IMR-90 (cell line): ENCODE measurements around the gene KRT77. TPM values are rescaled to one million over a fixed set of nuclear protein-coding genes. Genes with fewer than 3 reads are reported as not detected.

Experiments
- ATAC-seq: fragments of 200-7000 bp; cut with Tn5 transposase; 2 replicates; pipeline ENCODE4 v1.9.1; 2020; ENCODE audit warnings: low read depth, mild to moderate bottlenecking, moderate library complexity
- BruUV-seq: library from RNA; stranded (reverse); fragments of 400-500 nt; replicated peaks from 2 replicates; lab custom pipeline; 2021; lab: Mats Ljungman, UMichigan
- CTCF ChIA-PET: fragments of 300-600 bp; formaldehyde crosslinking; extraction: SDS; loops from one replicate; lab custom pipeline; 2021; ENCODE audit warnings: antibody characterized with exemption; lab: Yijun Ruan, JAX
- POLR2A ChIA-PET: fragments of 300-600 bp; sonication (Branson Sonifier 250); formaldehyde crosslinking; loops from one replicate; lab custom pipeline; 2022; ENCODE audit warnings: antibody characterized with exemption; ENCODE audit not compliant: unreplicated experiment; lab: Charles Lee
- DNase-seq: peaks from one replicate; pipeline ENCODE4 v3.0.0; 2013
- H2AFZ ChIP-seq: replicated peaks from 2 replicates; pipeline ENCODE3; 2013; ENCODE audit warnings: low read length, mild to moderate bottlenecking; ENCODE audit not compliant: poor library complexity
- H2AK5ac ChIP-seq: 2 replicates; pipeline ENCODE4 v1.6.1; 2013; ENCODE audit warnings: low read depth, low read length, inconsistent platforms
- H2AK9ac ChIP-seq: replicated peaks from 2 replicates; pipeline ENCODE3; 2013; ENCODE audit warnings: mild to moderate bottlenecking, low read depth, low read length, moderate library complexity; ENCODE audit not compliant: poor library complexity
- H2BK120ac ChIP-seq: 2 replicates; pipeline ENCODE4 v1.6.1; 2013; ENCODE audit warnings: low read depth, low read length, inconsistent platforms
- H2BK15ac ChIP-seq: 3 replicates; pipeline ENCODE4 v1.6.1; 2013; ENCODE audit warnings: low read depth, low read length, inconsistent platforms
- H2BK20ac ChIP-seq: 2 replicates; pipeline ENCODE4 v1.6.1; 2013; ENCODE audit warnings: low read depth, mild to moderate bottlenecking, inconsistent platforms, low read length, moderate library complexity
- H2BK5ac ChIP-seq: 2 replicates; pipeline ENCODE4 v1.6.1; 2013; ENCODE audit warnings: mild to moderate bottlenecking, low read depth, low read length, inconsistent platforms; ENCODE audit not compliant: poor library complexity, severe bottlenecking
- H3K14ac ChIP-seq: replicated peaks from 2 replicates; pipeline ENCODE4 v1.6.1; 2013; ENCODE audit warnings: low read depth, low read length, inconsistent platforms
- H3K18ac ChIP-seq: 2 replicates; pipeline ENCODE4 v1.6.1; 2013; ENCODE audit warnings: low read depth, low read length, control low read depth
- H3K23ac ChIP-seq: 2 replicates; pipeline ENCODE4 v1.6.1; 2013; ENCODE audit warnings: low read depth, low read length, inconsistent platforms
- H3K27ac ChIP-seq: 2 replicates; pipeline ENCODE4 v1.5.1; 2013; ENCODE audit warnings: mild to moderate bottlenecking, control low read depth, low read length; ENCODE audit not compliant: insufficient read depth
- H3K27me3 ChIP-seq: 2 replicates; pipeline ENCODE4 v1.6.1; 2013; ENCODE audit warnings: low read length; ENCODE audit not compliant: control insufficient read depth, insufficient read depth
- H3K36me3 ChIP-seq: 2 replicates; pipeline ENCODE4 v1.6.1; 2013; ENCODE audit warnings: low read length, mixed read lengths; ENCODE audit not compliant: control insufficient read depth, insufficient read depth
- H3K4ac ChIP-seq: 2 replicates; pipeline ENCODE4 v1.6.1; 2013; ENCODE audit warnings: low read depth, low read length, inconsistent platforms
- H3K4me1 ChIP-seq: 2 replicates; pipeline ENCODE4 v1.6.1; 2013; ENCODE audit warnings: low read length, mixed read lengths; ENCODE audit not compliant: control insufficient read depth, insufficient read depth
- H3K4me2 ChIP-seq: 2 replicates; pipeline ENCODE4 v1.6.1; 2013; ENCODE audit warnings: low read depth, mild to moderate bottlenecking, control low read depth, low read length, moderate library complexity
- H3K4me3 ChIP-seq: 2 replicates; pipeline ENCODE4 v1.5.1; 2013; ENCODE audit warnings: low read depth, mild to moderate bottlenecking, control low read depth, low read length, moderate library complexity; ENCODE audit not compliant: insufficient read depth
- H3K56ac ChIP-seq: 2 replicates; pipeline ENCODE4 v1.6.1; 2013; ENCODE audit warnings: low read length, inconsistent platforms; ENCODE audit not compliant: insufficient read depth; ENCODE audit errors: extremely low read depth
- H3K79me1 ChIP-seq, 2 experiments: 2 replicates each; pipeline ENCODE4 v1.6.1; 2013; ENCODE audit warnings: low read length in 2 of 2, inconsistent platforms in 1 of 2, low read depth in 1 of 2
- H3K9ac ChIP-seq: 2 replicates; pipeline ENCODE4 v1.6.1; 2013; ENCODE audit warnings: low read depth, low read length, control low read depth
- H3K9me1 ChIP-seq: 2 replicates; pipeline ENCODE4 v1.6.1; 2013; ENCODE audit warnings: low read length, inconsistent platforms; ENCODE audit not compliant: insufficient read depth
- H3K9me3 ChIP-seq: 2 replicates; pipeline ENCODE4 v1.6.1; 2013; ENCODE audit warnings: low read length; ENCODE audit not compliant: control insufficient read depth, insufficient read depth
- H4K20me1 ChIP-seq: 2 replicates; pipeline ENCODE4 v1.6.1; 2013; ENCODE audit warnings: low read length, inconsistent platforms; ENCODE audit not compliant: insufficient read depth
- H4K5ac ChIP-seq: 2 replicates; pipeline ENCODE4 v1.6.1; 2013; ENCODE audit warnings: mild to moderate bottlenecking, low read depth, low read length, control low read depth
- H4K8ac ChIP-seq, 2 experiments: 2 replicates each; pipeline ENCODE4 v1.6.1; 2013; ENCODE audit warnings: low read depth in 2 of 2, low read length in 2 of 2, control low read depth in 1 of 2, inconsistent platforms in 1 of 2
- H4K91ac ChIP-seq: 2 replicates; pipeline ENCODE4 v1.6.1; 2013; ENCODE audit warnings: low read depth, low read length, inconsistent platforms; ENCODE audit not compliant: insufficient read depth
- FOS ChIP-seq: fragments of 150-350 bp; IDR thresholded peaks from 2 replicates; pipeline ENCODE4 v1.6.1; 2016; ENCODE audit warnings: low read depth, low read length
- MXI1 ChIP-seq: IDR thresholded peaks from 2 replicates; pipeline ENCODE4 v1.6.1; 2012; ENCODE audit warnings: low read depth, mild to moderate bottlenecking, low read length, moderate library complexity, borderline replicate concordance
- WGBS, 2 experiments: methylation state at CpG; one replicate each; pipeline versions ENCODE4 v1.1.5 to v1.1.7; 2013; ENCODE audit warnings: missing lambda C conversion rate in 2 of 2; ENCODE audit not compliant: insufficient read length in 1 of 2; ENCODE audit errors: extremely low coverage in 2 of 2; 5-methylcytosine and 5-hydroxymethylcytosine counted together
- dilution Hi-C: fragments of 300-500 bp; cut with HindIII; formaldehyde crosslinking; loops from one replicate; pipeline ENCODE4 v1.14.3; 2018; ENCODE audit warnings: low sequenced_read_pairs; ENCODE audit not compliant: unreplicated experiment
- in situ Hi-C: fragments of 300-500 bp; cut with MboI; formaldehyde crosslinking; loops from 3 replicates; pipeline ENCODE4 v1.14.3; 2019; ENCODE audit warnings: low sequenced_read_pairs, inconsistent platforms, mixed read lengths
- intact Hi-C: fragments of 100-400 bp; cut with micrococcal nuclease; formaldehyde crosslinking; loops from 2 replicates; pipeline ENCODE4 v1.10.0; 2022
- polyA plus RNA-seq, 3 experiments: library from polyadenylated mRNA; depleted of rRNA; stranded (reverse); fragments of >200 nt; gene quantifications; 2 replicates each; pipeline ENCODE4 v1.2.3, GENCODE V29; 2012; ENCODE audit warnings: low replicate concordance in 1 of 3
- total RNA-seq: library from RNA; depleted of rRNA; stranded (reverse); fragments of >200 nt; gene quantifications from 2 replicates; pipeline ENCODE4 v1.2.3, GENCODE V29; 2012

KRT77 gene
- total and polyA plus RNA-seq, 2 of the 4 experiments (the other 2 are of a cell fraction): not detected

- DNase-seq (no peak), ATAC-seq (no peak)
- no peak overlapping the region for H2AK9ac ChIP-seq
- ChIA-PET CTCF (interaction anchor here (0.6 kb wide), 1 partner anchor 16 kb away, joined by 3 read pairs; no protein-coding TSS in a partner anchor), POLR2A (no interaction called here)
- no peak overlapping the region for H3K27ac ChIP-seq
- H4K5ac ChIP-seq: no peak overlapping the region
- intact Hi-C loops (no loop called here), dilution Hi-C loops (no loop called here), in situ Hi-C loops (no loop called here)
- H3K56ac ChIP-seq: no peak overlapping the region
- no peak overlapping the region for H3K4me2 ChIP-seq
- TF ChIP-seq MXI1: no peak
- TF ChIP-seq FOS: no peak
- no peak overlapping the region for H4K8ac ChIP-seq
- no peak overlapping the region for H2BK5ac ChIP-seq
- H4K20me1 ChIP-seq: no peaks in the 10 kb centered on the region
- no peak overlapping the region for H2BK120ac ChIP-seq
- H3K79me1 ChIP-seq: no peaks in the 10 kb centered on the region
- H2AFZ ChIP-seq: no peak overlapping the region
- H3K4ac ChIP-seq: no peak overlapping the region
- H3K4me3 ChIP-seq: no peak overlapping the region
- no peaks in the 10 kb centered on the region for H3K9me1 ChIP-seq
- peaks cover 2% of the 10 kb centered on the region; the same call in 1 of the 2 replicates for H3K4me1 ChIP-seq
- H3K9me3 ChIP-seq: no peaks in the 10 kb centered on the region
- 13% methylated on average over 6 of the region's 8 CpGs; no CpG with 5 or more reads in 1 of the 2 experiments for WGBS, 2 experiments
- H2BK15ac ChIP-seq: no peak overlapping the region
- H3K14ac ChIP-seq: no peak overlapping the region
- no peak overlapping the region for H4K91ac ChIP-seq
- H3K9ac ChIP-seq: no peak overlapping the region
- H3K18ac ChIP-seq: no peak overlapping the region
- no peak overlapping the region for H3K23ac ChIP-seq
- H2AK5ac ChIP-seq: no peak overlapping the region
- no TSS peak for BruUV-seq
- no peak overlapping the region for H2BK20ac ChIP-seq
- H3K27me3 ChIP-seq: peaks cover 60% of the 10 kb centered on the region
- no peaks in the 10 kb centered on the region for H3K36me3 ChIP-seq
These were observed 11.1 kb downstream of the KRT77 start for GRCh38 chr12:52692254-52692653.
